Gastroesophageal sphincter (tissue), 4 donors: ENCODE results near the gene CCN5. TPM values are rescaled to one million over a fixed set of nuclear protein-coding genes. Genes with fewer than 3 reads are reported as not detected.
"Not testable (repeated sequence)": the region's sequence is repeated elsewhere in the genome, so short reads cannot be mapped to it uniquely, and the experiment has no call there.

ENCODE experiments used
- ATAC-seq: fragments of 150-250 bp; one replicate; pipeline ENCODE4 v1.9.1; 2016; ENCODE audit warnings: mild to moderate bottlenecking, moderate library complexity
- H3K27ac ChIP-seq, 4 donors: fragments of 200-600 bp; sonication (generic) in 3 of 4; 1 replicate in 3 of 4; 2 replicates in 1 of 4; pipeline ENCODE4 v1.5.1; 2016 to 2019
- H3K27me3 ChIP-seq: fragments of 200-600 bp; sonication (generic); one replicate; pipeline ENCODE4 v1.5.1; 2019
- H3K36me3 ChIP-seq, 2 donors: fragments of 200-600 bp; sonication (generic); one replicate each; pipeline ENCODE4 v1.5.1; 2019; ENCODE audit warnings: control low read depth in 1 of 2
- H3K4me1 ChIP-seq, 3 donors: fragments of 200-600 bp; sonication (generic); 1 replicate in 2 of 3; 2 replicates in 1 of 3; pipeline ENCODE4 v1.5.1; 2016 to 2019; ENCODE audit warnings: control low read depth in 2 of 3
- H3K4me3 ChIP-seq, 2 donors: fragments of 200-600 bp; sonication (generic); one replicate each; pipeline ENCODE4 v1.5.1; 2019; ENCODE audit warnings: mild to moderate bottlenecking in 1 of 2, moderate library complexity in 1 of 2
- H3K9me3 ChIP-seq, 3 donors: fragments of 200-600 bp; sonication (generic); one replicate each; pipeline ENCODE4 v1.5.1; 2017 to 2019; ENCODE audit warnings: control low read depth in 2 of 3
- EP300 ChIP-seq: sonication (generic); formaldehyde crosslinking; IDR thresholded peaks from one replicate; pipeline ENCODE4 v1.6.1; 2017; ENCODE audit warnings: antibody characterized with exemption, mild to moderate bottlenecking
- POLR2A ChIP-seq, 2 donors: fragments of 450-650 bp; IDR thresholded peaks; one replicate each; pipeline ENCODE4 v1.6.1; 2017; ENCODE audit warnings: antibody characterized with exemption in 2 of 2, mild to moderate bottlenecking in 2 of 2, moderate library complexity in 1 of 2
- POLR2AphosphoS5 ChIP-seq: sonication (generic); formaldehyde crosslinking; IDR thresholded peaks from one replicate; pipeline ENCODE4 v1.6.1; 2017; ENCODE audit warnings: antibody characterized with exemption
- WGBS, 2 donors: methylation state at CpG; one replicate each; pipeline ENCODE4 v1.1.5; 2018; ENCODE audit warnings: low coverage in 1 of 2; 5-methylcytosine and 5-hydroxymethylcytosine counted together
- total RNA-seq, 4 donors: library from RNA; depleted of rRNA; stranded (reverse); fragments of >200 nt; gene quantifications; one replicate each; pipeline ENCODE4 v1.1.0, GENCODE V29; 2016
- TF ChIP-seq, protein P1 (sequence below), 4 experiments: fragments of 200-600 bp in 2 of 4; fragments of 450-650 bp in 2 of 4; sonication (generic) in 1 of 4; IDR thresholded peaks; one replicate each; pipeline ENCODE4 v1.5.1; 2017 to 2019; ENCODE audit warnings: antibody characterized with exemption in 4 of 4, mild to moderate bottlenecking in 2 of 4, moderate library complexity in 2 of 4

Gene CCN5
- total RNA-seq, 4 donors from 2014 or later = 52.9 to 359 (median 146) TPM

DNA sequence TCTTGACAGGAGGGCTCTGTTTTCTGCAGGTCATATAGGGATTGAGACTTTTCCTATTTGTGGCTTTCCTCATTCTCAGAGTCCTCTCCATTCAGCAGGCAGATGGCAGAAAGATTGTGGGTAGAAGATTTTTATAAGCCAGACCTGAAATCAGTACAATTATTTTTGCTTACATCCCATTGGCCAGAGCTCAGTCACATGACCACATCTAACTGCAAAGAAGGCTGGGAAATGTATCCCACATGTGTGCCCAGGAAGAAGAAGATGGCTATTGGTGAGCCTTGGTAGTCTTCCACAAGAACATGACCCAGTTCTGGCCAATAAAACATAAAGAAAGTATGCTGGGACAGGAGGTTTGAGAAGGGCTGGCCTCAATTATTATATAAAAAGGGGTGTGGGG lies 21.5 kb upstream of the CCN5 start:
- H3K36me3 ChIP-seq = no peaks in the 10 kb centered on the region
- TF ChIP-seq POLR2AphosphoS5 (no peak), EP300 (no peak), POLR2A (IDR thresholded peaks at IDR 0.05) (no peak)
- TF ChIP-seq, protein P1, sequence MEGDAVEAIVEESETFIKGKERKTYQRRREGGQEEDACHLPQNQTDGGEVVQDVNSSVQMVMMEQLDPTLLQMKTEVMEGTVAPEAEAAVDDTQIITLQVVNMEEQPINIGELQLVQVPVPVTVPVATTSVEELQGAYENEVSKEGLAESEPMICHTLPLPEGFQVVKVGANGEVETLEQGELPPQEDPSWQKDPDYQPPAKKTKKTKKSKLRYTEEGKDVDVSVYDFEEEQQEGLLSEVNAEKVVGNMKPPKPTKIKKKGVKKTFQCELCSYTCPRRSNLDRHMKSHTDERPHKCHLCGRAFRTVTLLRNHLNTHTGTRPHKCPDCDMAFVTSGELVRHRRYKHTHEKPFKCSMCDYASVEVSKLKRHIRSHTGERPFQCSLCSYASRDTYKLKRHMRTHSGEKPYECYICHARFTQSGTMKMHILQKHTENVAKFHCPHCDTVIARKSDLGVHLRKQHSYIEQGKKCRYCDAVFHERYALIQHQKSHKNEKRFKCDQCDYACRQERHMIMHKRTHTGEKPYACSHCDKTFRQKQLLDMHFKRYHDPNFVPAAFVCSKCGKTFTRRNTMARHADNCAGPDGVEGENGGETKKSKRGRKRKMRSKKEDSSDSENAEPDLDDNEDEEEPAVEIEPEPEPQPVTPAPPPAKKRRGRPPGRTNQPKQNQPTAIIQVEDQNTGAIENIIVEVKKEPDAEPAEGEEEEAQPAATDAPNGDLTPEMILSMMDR (IDR thresholded peaks at IDR 0.05) = no peak
- H3K4me1 ChIP-seq = peaks cover 24 to 82% (median 45%) of the 10 kb centered on the region in 3 donors
- H3K27ac ChIP-seq = peak overlapping the region; percentile 88 to 98 (median 91)
- no peak for ATAC-seq
- H3K9me3 ChIP-seq = no peaks in the 10 kb centered on the region
- no peak overlapping the region for H3K4me3 ChIP-seq
- no peaks in the 10 kb centered on the region for H3K27me3 ChIP-seq

DNA sequence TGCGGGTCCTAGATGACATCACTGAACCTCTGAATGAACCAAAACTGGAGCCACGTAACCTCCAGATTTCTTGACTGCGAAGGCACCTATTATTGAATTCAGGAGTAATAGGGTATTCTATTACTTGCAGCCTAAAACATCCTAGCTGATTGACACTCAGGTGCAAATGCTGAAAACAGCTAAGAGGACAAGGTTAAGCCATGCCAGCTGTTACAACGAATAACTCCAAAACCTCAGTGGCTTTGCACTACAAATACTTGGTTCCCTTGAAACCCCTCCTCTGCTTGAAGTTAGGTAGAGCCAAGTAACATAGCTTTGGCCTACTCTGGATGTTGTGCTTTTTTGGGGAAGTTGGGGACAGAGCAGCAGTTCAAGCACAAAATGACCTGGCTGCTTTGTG lies 21.0 kb upstream of the CCN5 start:
- TF ChIP-seq POLR2A (IDR thresholded peaks at IDR 0.05) = no peak
- no peak for TF ChIP-seq EP300
- TF ChIP-seq POLR2AphosphoS5 = no peak
- TF ChIP-seq, protein P1 (IDR thresholded peaks at IDR 0.05) = no peak
- no peak for ATAC-seq
- Histone ChIP-seq H3K4me3 (no peak overlapping the region), H3K27me3 (no peaks in the 10 kb centered on the region), H3K4me1 (peaks cover 24 to 85% (median 45%) of the 10 kb centered on the region in 3 donors), H3K9me3 (no peaks in the 10 kb centered on the region), H3K36me3 (no peaks in the 10 kb centered on the region), H3K27ac (peak overlapping the region; percentile 88 to 98 (median 91))
- 70% methylated on average over 2 of the region's 4 CpGs; no CpG with 5 or more reads in 1 of the 2 donors for WGBS, 2 donors

DNA sequence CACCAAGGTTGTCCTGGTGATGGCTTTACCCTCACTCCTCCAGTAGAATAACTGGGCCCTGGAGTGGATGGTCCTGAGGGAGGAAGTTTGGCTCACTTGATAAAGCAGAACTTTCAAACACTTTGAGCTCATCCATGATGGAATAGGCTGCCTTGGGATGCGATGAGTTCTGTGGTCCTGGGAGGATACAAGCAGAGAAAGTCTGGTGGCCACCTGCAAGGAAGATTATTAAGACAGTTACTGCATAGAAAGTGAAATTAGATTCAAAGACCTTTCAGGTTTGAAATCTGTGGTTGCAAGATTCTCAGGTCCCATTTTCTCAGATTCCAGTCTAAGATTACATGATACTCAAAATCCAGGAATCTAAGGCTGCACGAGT lies 19.9 kb upstream of the CCN5 start:
- 4 to 25% methylated on average over 1 to 2 of the region's 2 CpGs for WGBS, 2 donors
- peaks cover 24 to 84% (median 45%) of the 10 kb centered on the region in 3 donors for H3K4me1 ChIP-seq
- peak overlapping the region; percentile 88 to 98 (median 91) for H3K27ac ChIP-seq
- ATAC-seq = no peak
- H3K36me3 ChIP-seq = no peaks in the 10 kb centered on the region
- no peaks in the 10 kb centered on the region for H3K9me3 ChIP-seq
- H3K27me3 ChIP-seq = no peaks in the 10 kb centered on the region
- TF ChIP-seq POLR2AphosphoS5 (no peak), EP300 (no peak)
- TF ChIP-seq, protein P1 (IDR thresholded peaks at IDR 0.05) = no peak
- H3K4me3 ChIP-seq = no peak overlapping the region

DNA sequence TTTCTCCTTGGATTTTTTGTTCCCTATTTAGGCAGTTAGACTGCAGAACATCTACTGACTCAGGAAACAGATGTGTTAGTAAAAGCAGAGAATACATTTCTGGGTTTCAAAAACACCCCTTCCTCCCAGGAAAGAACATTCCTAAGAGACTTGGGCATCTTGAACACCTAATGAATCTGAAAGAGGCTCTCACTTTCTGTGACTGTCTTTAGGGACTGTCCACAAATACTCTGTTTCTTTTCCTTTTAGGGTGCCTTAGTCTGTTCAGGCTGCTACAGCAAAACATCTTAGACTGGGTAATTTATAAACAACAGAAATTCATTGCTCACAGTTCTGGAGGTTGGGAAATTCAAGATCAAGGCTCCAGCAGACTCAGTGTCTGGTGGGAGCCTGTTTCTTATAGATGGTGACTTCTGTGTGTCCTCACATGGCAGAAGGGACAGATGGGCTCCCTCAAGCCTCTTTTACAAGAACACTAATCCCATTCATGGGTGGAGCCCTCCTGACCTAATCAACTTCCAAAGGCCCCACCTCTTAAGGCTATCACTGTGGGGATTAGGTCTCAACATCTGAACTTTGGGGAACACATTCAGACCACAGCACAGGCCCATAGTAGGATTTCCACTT lies 19.4 kb upstream of the CCN5 start:
- peaks cover 24 to 84% (median 46%) of the 10 kb centered on the region in 3 donors for H3K4me1 ChIP-seq
- no peaks in the 10 kb centered on the region for H3K9me3 ChIP-seq
- peak overlapping the region; percentile 88 to 98 (median 91) for H3K27ac ChIP-seq
- no peak for TF ChIP-seq EP300
- peak; percentile 67 for TF ChIP-seq POLR2AphosphoS5
- H3K4me3 ChIP-seq = no peak overlapping the region
- peak; percentile 65 for ATAC-seq
- no peaks in the 10 kb centered on the region for H3K36me3 ChIP-seq
- no peaks in the 10 kb centered on the region for H3K27me3 ChIP-seq

DNA sequence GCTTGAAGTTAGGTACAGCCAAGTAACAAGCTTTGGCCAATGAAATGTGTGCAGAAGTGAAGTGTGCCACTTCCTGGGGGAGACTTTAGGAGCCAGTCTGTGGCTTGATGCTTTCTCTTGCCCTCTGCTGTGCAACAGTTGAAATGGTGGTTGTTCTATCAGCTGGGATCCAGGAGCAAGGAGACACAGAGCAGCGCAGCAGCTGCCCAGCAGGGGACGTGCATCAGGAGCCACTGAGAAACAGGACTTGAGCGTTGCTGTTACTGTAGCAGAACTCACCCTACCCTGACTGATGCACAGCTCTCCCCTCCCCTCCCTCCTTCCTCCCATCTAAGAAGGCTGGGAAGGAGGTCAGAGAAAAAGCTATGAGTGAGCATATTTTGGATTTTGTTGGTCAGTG lies 18.9 kb upstream of the CCN5 start:
- Histone ChIP-seq H3K36me3 (no peaks in the 10 kb centered on the region), H3K27me3 (no peaks in the 10 kb centered on the region), H3K4me3 (no peak overlapping the region), H3K9me3 (no peaks in the 10 kb centered on the region), H3K4me1 (peaks cover 22 to 84% (median 46%) of the 10 kb centered on the region in 3 donors), H3K27ac (peak overlapping the region; percentile 88 to 98 (median 91))
- no peak for ATAC-seq
- TF ChIP-seq, protein P1 (IDR thresholded peaks at IDR 0.05) = no peak
- TF ChIP-seq EP300 (no peak), POLR2AphosphoS5 (no peak), POLR2A (IDR thresholded peaks at IDR 0.05) (no peak)
- WGBS, 2 donors = 83 to 93% methylated on average over 1 to 3 of the region's 3 CpGs

DNA sequence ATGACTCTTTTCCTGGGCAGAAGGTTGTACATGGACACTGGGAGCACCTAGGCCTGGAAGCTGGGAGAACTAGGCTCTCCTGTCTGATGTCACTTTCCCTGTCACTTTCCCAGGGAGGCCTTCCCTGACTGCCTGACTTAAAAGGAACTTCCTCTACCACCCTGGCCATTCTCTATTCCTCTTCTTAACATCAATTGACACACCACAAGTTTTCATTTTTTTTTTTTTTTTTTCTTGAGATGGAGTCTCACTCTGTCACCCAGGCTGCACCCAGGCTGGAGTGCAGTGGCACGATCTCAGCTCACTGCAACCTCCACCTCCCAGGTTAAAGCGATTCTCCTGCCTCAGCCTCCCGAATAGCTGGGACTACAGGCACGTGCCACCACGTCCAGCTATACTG lies 18.1 kb upstream of the CCN5 start:
- not testable (repeated sequence) for H3K27me3 ChIP-seq, H3K9me3 ChIP-seq, H3K36me3 ChIP-seq, ATAC-seq, H3K4me3 ChIP-seq
- Histone ChIP-seq H3K27ac (peak overlapping the region in 3 of 4 donors; percentile 88 to 93 (median 89)), H3K4me1 (peaks cover 17 to 84% (median 41%) of the 10 kb centered on the region in 3 donors)
- WGBS, 2 donors = 93% methylated on average over 5 of the region's 5 CpGs; no CpG with 5 or more reads in 1 of the 2 donors
